H9 (cell line): ENCODE data around the gene MT1A. TPM values are rescaled to one million over a fixed set of nuclear protein-coding genes. Genes with fewer than 3 reads are reported as not detected.

Experiments used
- DNase-seq: peaks from one replicate; pipeline ENCODE4 v3.0.0-alpha.2; 2017
- H2AFZ ChIP-seq: one replicate; pipeline ENCODE4 v1.6.1; 2013; ENCODE audit warnings: mild to moderate bottlenecking, low read length, control low read depth, moderate library complexity
- H2AK5ac ChIP-seq: 2 replicates; pipeline ENCODE4 v1.6.1; 2013; ENCODE audit warnings: low read length, control low read depth, mixed read lengths; ENCODE audit not compliant: insufficient read length
- H2BK120ac ChIP-seq: one replicate; pipeline ENCODE4 v1.6.1; 2013; ENCODE audit warnings: low read depth, mild to moderate bottlenecking, low read length, control low read depth, inconsistent platforms; ENCODE audit not compliant: poor library complexity, severe bottlenecking
- H2BK12ac ChIP-seq: 2 replicates; pipeline ENCODE4 v1.6.1; 2013; ENCODE audit warnings: low read length, control low read depth, mixed read lengths, low read depth; ENCODE audit not compliant: insufficient read length
- H2BK15ac ChIP-seq: 2 replicates; pipeline ENCODE4 v1.6.1; 2013; ENCODE audit warnings: low read depth, low read length, control low read depth
- H2BK20ac ChIP-seq: one replicate; pipeline ENCODE4 v1.6.1; 2013; ENCODE audit warnings: low read depth, mild to moderate bottlenecking, low read length, control low read depth, inconsistent platforms; ENCODE audit not compliant: poor library complexity, severe bottlenecking
- H2BK5ac ChIP-seq: 2 replicates; pipeline ENCODE4 v1.6.1; 2013; ENCODE audit warnings: low read length, control low read depth, mixed read lengths; ENCODE audit not compliant: insufficient read length
- H3K14ac ChIP-seq: 2 replicates; pipeline ENCODE4 v1.6.1; 2013; ENCODE audit warnings: low read length, control low read depth; ENCODE audit not compliant: insufficient read depth
- H3K18ac ChIP-seq: 2 replicates; pipeline ENCODE4 v1.6.1; 2013; ENCODE audit warnings: low read depth, mild to moderate bottlenecking, mixed read lengths, low read length, control low read depth; ENCODE audit not compliant: insufficient read length
- H3K23ac ChIP-seq: 2 replicates; pipeline ENCODE4 v1.6.1; 2013; ENCODE audit warnings: low read length, control low read depth, mixed read lengths, low read depth; ENCODE audit not compliant: insufficient read length
- H3K23me2 ChIP-seq: 2 replicates; pipeline ENCODE4 v1.6.1; 2013; ENCODE audit warnings: low read depth, mild to moderate bottlenecking, mixed read lengths, low read length, control low read depth; ENCODE audit not compliant: insufficient read length, poor library complexity, severe bottlenecking
- H3K27ac ChIP-seq: 2 replicates; pipeline ENCODE4 v1.5.1; 2013; ENCODE audit warnings: low read length, control low read depth, mixed read lengths, low read depth; ENCODE audit not compliant: insufficient read length
- H3K27me3 ChIP-seq: 2 replicates; pipeline ENCODE4 v1.6.1; 2013; ENCODE audit warnings: low read length, control low read depth, inconsistent platforms; ENCODE audit not compliant: insufficient read depth
- H3K4ac ChIP-seq: 2 replicates; pipeline ENCODE4 v1.6.1; 2013; ENCODE audit warnings: low read depth, mild to moderate bottlenecking, control low read depth, inconsistent platforms, low read length, moderate library complexity
- H3K4me1 ChIP-seq: 2 replicates; pipeline ENCODE4 v1.6.1; 2013; ENCODE audit warnings: low read length, control low read depth, inconsistent platforms; ENCODE audit not compliant: insufficient read depth
- H3K4me2 ChIP-seq: 2 replicates; pipeline ENCODE4 v1.6.1; 2013; ENCODE audit warnings: low read length, control low read depth, mixed read lengths; ENCODE audit not compliant: insufficient read length, insufficient read depth
- H3K56ac ChIP-seq: 2 replicates; pipeline ENCODE4 v1.6.1; 2013; ENCODE audit warnings: low read depth, mild to moderate bottlenecking, mixed read lengths, low read length, control low read depth; ENCODE audit not compliant: insufficient read length
- H3K79me1 ChIP-seq: 2 replicates; pipeline ENCODE4 v1.6.1; 2013; ENCODE audit warnings: low read depth, mild to moderate bottlenecking, moderate library complexity, low read length, control low read depth, inconsistent platforms; ENCODE audit not compliant: insufficient read depth, poor library complexity, severe bottlenecking
- H3K79me2 ChIP-seq: 2 replicates; pipeline ENCODE4 v1.6.1; 2013; ENCODE audit warnings: low read length, control low read depth, inconsistent platforms; ENCODE audit not compliant: insufficient read depth
- H3K9ac ChIP-seq: 2 replicates; pipeline ENCODE4 v1.6.1; 2013; ENCODE audit warnings: low read length, control low read depth, mixed read lengths; ENCODE audit not compliant: insufficient read length; ENCODE audit errors: extremely low read depth
- H3K9me3 ChIP-seq: one replicate; pipeline ENCODE4 v1.6.1; 2013; ENCODE audit warnings: low read depth, low read length, inconsistent platforms; ENCODE audit not compliant: control insufficient read depth
- H3T11ph ChIP-seq: one replicate; pipeline ENCODE4 v1.6.1; 2013; ENCODE audit warnings: mild to moderate bottlenecking, low read length, control low read depth, inconsistent platforms
- H4K20me1 ChIP-seq: one replicate; pipeline ENCODE4 v1.6.1; 2013; ENCODE audit not compliant: control insufficient read depth, insufficient read length, insufficient read depth
- H4K5ac ChIP-seq: 2 replicates; pipeline ENCODE4 v1.6.1; 2013; ENCODE audit warnings: low read depth, mild to moderate bottlenecking, mixed read lengths, low read length, control low read depth; ENCODE audit not compliant: insufficient read length
- H4K8ac ChIP-seq: replicated peaks from 2 replicates; pipeline ENCODE4 v1.6.1; 2013; ENCODE audit warnings: low read length, control low read depth, mixed read lengths, low read depth; ENCODE audit not compliant: insufficient read length
- H4K91ac ChIP-seq: 2 replicates; pipeline ENCODE4 v1.6.1; 2013; ENCODE audit warnings: low read depth, mild to moderate bottlenecking, moderate library complexity, mixed read lengths, low read length, control low read depth; ENCODE audit not compliant: insufficient read length
- H3K27ac Mint-ChIP-seq, 3 experiments: 2 replicates in 2 of 3; 3 replicates in 1 of 3; pipeline ENCODE4 v1.8.0; 2020 to 2021; ENCODE audit warnings: mixed read lengths in 3 of 3, mild to moderate bottlenecking in 1 of 3, moderate library complexity in 1 of 3
- H3K27me3 Mint-ChIP-seq: 2 replicates; pipeline ENCODE4 v1.8.0; 2021; ENCODE audit warnings: low read depth, mild to moderate bottlenecking, moderate library complexity, mixed read lengths
- H3K36me3 Mint-ChIP-seq, 3 experiments: 2 replicates in 2 of 3; 3 replicates in 1 of 3; pipeline ENCODE4 v1.8.0; 2020 to 2021; ENCODE audit warnings: low read depth in 3 of 3, mixed read lengths in 3 of 3; ENCODE audit not compliant: insufficient read depth in 1 of 3
- H3K4me1 Mint-ChIP-seq, 2 experiments: 2 replicates each; pipeline ENCODE4 v1.8.0; 2020; ENCODE audit warnings: mixed read lengths in 2 of 2
- H3K4me3 Mint-ChIP-seq, 2 experiments: 2 replicates in 1 of 2; 3 replicates in 1 of 2; pipeline ENCODE4 v1.8.0; 2020 to 2021; ENCODE audit warnings: mild to moderate bottlenecking in 2 of 2, mixed read lengths in 2 of 2, moderate library complexity in 1 of 2
- H3K9me3 Mint-ChIP-seq, 2 experiments: 2 replicates in 1 of 2; 3 replicates in 1 of 2; pipeline ENCODE4 v1.8.0; 2020; ENCODE audit warnings: mild to moderate bottlenecking in 2 of 2, mixed read lengths in 2 of 2, moderate library complexity in 1 of 2
- CTCF ChIP-seq: fragments of 200-600 bp; sonication (generic); conservative IDR thresholded peaks from 3 replicates; pipeline ENCODE4 v1.8.0; 2021; ENCODE audit warnings: antibody characterized with exemption, mild to moderate bottlenecking
- WGBS: extraction: QIAGEN DNeasy Blood & Tissue Kit; methylation state at CpG from one replicate; pipeline ENCODE4 v1.1.7; 2013; ENCODE audit warnings: missing lambda C conversion rate, low lambda C conversion rate, mixed read lengths; ENCODE audit not compliant: insufficient read length; ENCODE audit errors: extremely low coverage; 5-methylcytosine and 5-hydroxymethylcytosine counted together
- total RNA-seq: library from RNA; stranded (reverse); gene quantifications from 2 replicates; pipeline ENCODE4 v1.2.1, GENCODE V29; 2021

The MT1A gene
- total RNA-seq, 1 experiment from 2014 or later = not detected

- Histone ChIP-seq H3K23ac (no peak overlapping the region), H3K18ac (no peak overlapping the region), H3K27ac (no peak overlapping the region), H3K79me2 (no peaks in the 10 kb centered on the region), H4K91ac (no peak overlapping the region), H2BK20ac (no peak overlapping the region), H3T11ph (no peak overlapping the region), H3K4me2 (no peak overlapping the region), H2BK5ac (no peak overlapping the region), H3K27me3 (no peaks in the 10 kb centered on the region; the same call in 1 of the 2 replicates), H2BK12ac (no peak overlapping the region), H3K79me1 (no peaks in the 10 kb centered on the region), H3K9ac (no peak overlapping the region), H2AFZ (no peak overlapping the region), H3K14ac (no peak overlapping the region), H4K5ac (no peak overlapping the region), H2BK120ac (no peak overlapping the region), H3K56ac (no peak overlapping the region), H2BK15ac (no peak overlapping the region), H3K23me2 (peaks cover 14% of the 10 kb centered on the region), H3K4ac (no peak overlapping the region), H2AK5ac (no peak overlapping the region), H4K20me1 (no peaks in the 10 kb centered on the region), H3K9me3 (no peaks in the 10 kb centered on the region), H4K8ac (no peak overlapping the region), H3K4me1 (0 out of 2 replicates have a peak, but pooled peaks cover 2% of the 10 kb centered on the region)
- Mint-ChIP-seq H3K27me3 (peaks cover 47% of the 10 kb centered on the region), H3K4me3 (no peak overlapping the region), H3K27ac (no peak overlapping the region), H3K9me3 (no peaks in the 10 kb centered on the region; a peak in 1 of 5 replicates), H3K4me1 (peaks cover 36 to 37% of the 10 kb centered on the region in 2 experiments), H3K36me3 (no peaks in the 10 kb centered on the region)
- WGBS = no CpG with 5 or more reads among the region's 3 CpGs
- TF ChIP-seq CTCF = no peak
- no peak for DNase-seq
These were observed 39.0 kb downstream of the MT1A start for GRCh38 chr16:56677474-56677873.
